Motor neuron (in vitro differentiated cells): ENCODE measurements around the gene ZNF2. TPM values are rescaled to one million over a fixed set of nuclear protein-coding genes. Genes with fewer than 3 reads are reported as not detected.
"Not testable (repeated sequence)": the region's sequence is repeated elsewhere in the genome, so short reads cannot be mapped to it uniquely, and the experiment has no call there.

Experiments used
- ATAC-seq, 8 experiments: fragments of 200-7000 bp; cut with Tn5 transposase; replicated peaks in 6 of 8; 2 replicates each; pipeline ENCODE4 v1.8.0; 2021; ENCODE audit warnings: mild to moderate bottlenecking in 8 of 8, moderate library complexity in 8 of 8
- H3K27ac ChIP-seq, 2 donors: fragments of 250-450 bp; sonication (Bioruptor Pico); 2 replicates each; pipeline ENCODE4 v1.9.0; 2021; ENCODE audit warnings: antibody characterized with exemption in 2 of 2, mild to moderate bottlenecking in 2 of 2, moderate library complexity in 1 of 2
- H3K4me1 ChIP-seq, 2 donors: fragments of 250-450 bp; sonication (Bioruptor Pico); replicated peaks in 1 of 2; 2 replicates each; pipeline ENCODE4 v1.6.1; 2021; ENCODE audit warnings: antibody characterized with exemption in 2 of 2, mild to moderate bottlenecking in 2 of 2, moderate library complexity in 1 of 2
- H3K4me3 ChIP-seq, 5 donors: fragments of 250-450 bp; sonication (Bioruptor Pico); 2 replicates each; pipeline ENCODE4 v1.9.0; 2021; ENCODE audit warnings: antibody characterized with exemption in 5 of 5, mild to moderate bottlenecking in 5 of 5, moderate library complexity in 4 of 5
- WGBS, 10 experiments: fragments of 450-650 bp; shearing (Covaris generic); methylation state at CpG; one replicate each; pipeline ENCODE4 v1.0.0; 2022; 5-methylcytosine and 5-hydroxymethylcytosine counted together
- in situ Hi-C, 9 experiments: fragments of 400-800 bp; cut with MboI; loops; one replicate each; pipeline ENCODE4 v1.15.0; 2021; ENCODE audit warnings: low sequenced_read_pairs in 9 of 9, low pct_unique_long_range_greater_than_20kb in 2 of 9; ENCODE audit not compliant: unreplicated experiment in 9 of 9
- total RNA-seq, 8 experiments: library from RNA; unstranded; fragments of 300-600 nt; gene quantifications; 2 replicates each; pipeline versions ENCODE4 v1.2.3 to v1.2.4, GENCODE V29; 2022

ZNF2 gene
- total RNA-seq, 8 experiments from 2014 or later = 3.8 to 8.1 (median 4.8) TPM

DNA sequence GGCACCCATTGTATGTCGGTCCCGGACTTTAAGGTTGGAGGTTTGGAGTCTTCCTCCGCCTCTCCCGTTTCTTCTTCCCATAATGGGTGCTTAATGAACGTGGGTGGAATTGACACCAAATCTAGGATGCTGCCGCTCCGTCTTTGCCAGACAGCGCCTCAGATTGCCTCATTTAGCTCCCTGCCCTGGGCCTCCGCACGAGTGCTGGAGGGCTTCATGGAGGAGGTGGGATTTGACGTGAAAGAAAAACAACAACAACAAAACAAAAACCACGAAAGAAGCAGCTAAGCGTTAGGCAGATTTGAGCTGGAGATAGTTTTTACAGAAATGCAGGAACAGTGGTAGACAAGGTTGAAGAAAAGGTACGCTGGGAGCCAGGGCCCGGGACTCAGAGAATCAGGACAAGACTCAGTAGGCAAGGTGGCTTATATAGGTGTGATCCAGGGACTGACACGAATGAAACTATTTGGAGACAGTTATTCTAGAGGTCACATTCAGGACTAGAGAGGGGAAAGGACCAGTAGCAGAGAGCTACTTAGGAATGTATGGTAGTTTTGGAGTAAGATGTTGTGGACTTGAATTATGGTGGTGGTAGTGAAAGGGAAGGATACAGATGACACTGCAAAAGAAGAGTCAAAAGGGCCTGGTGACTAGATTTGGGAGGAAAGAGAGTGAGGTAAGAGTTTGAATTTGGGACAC is 605 bp downstream of the ZNF2 start:
- ATAC-seq = peak in 4 of 8 experiments; percentile 13 to 31 (median 23)
- Histone ChIP-seq H3K4me3 (peak overlapping the region; percentile 71 to 98 (median 84)), H3K27ac (no peak overlapping the region), H3K4me1 (peaks cover 4 to 11% of the 10 kb centered on the region in 2 donors)
- 0 to 20% (median 13%) methylated on average over 1 to 14 of the region's 16 CpGs; no CpG with 5 or more reads in 2 of the 10 experiments for WGBS, 10 experiments
- in situ Hi-C loops = no loop called here

DNA sequence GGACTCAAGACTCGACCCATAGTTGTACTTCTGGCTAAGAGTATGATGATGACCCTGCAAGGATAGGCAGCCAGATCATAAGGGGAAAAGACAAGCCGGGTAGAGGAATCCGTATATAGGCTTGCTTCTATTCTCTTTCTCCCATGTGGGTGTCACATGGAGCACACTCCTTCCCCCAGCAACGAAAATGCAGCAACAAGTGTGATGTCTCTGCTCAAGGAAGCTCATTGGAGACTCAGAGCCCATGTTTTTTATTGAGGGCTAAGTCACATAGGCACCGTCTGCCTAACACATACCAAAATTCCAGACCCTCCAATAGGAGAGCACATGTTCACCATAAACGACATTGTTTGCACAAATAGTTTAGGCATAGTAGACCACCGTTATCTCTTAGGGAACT is 6.3 kb downstream of the ZNF2 start:
- WGBS, 10 experiments = 0 to 90% (median 66%) methylated on average over 1 to 6 of the region's 7 CpGs; no CpG with 5 or more reads in 1 of the 10 experiments
- ATAC-seq = peak in 2 of 8 experiments; percentile 55 to 81
- H3K27ac ChIP-seq = no peak overlapping the region
- H3K4me1 ChIP-seq = no peaks in the 10 kb centered on the region
- in situ Hi-C loops = no loop called here
- no peak overlapping the region for H3K4me3 ChIP-seq

DNA sequence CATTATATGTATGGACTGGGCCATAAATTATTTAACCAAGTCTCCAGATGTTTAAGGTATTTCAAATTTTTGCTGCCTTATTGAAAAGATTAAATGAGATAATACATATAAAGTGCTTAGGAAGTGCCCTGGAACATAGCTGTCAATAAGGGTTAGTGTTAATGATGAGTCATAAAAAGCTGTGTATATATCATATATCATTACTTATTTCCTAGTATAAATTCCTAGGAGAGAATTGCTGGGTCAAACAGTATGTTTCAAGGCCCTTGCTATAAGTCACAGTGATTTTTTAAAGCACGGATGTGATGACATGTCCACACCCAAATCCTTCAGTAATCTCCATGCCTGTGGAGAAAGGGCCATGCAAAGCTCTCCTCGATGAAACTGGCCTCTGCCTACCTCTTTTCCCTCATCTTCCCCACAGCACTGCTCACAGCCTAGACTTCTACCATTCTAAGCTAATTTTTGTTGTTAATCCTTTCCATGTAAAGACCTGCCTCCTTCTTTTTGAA is 8.5 kb downstream of the ZNF2 start:
- 81 to 92% (median 86%) methylated on average over 1 to 2 of the region's 2 CpGs; no CpG with 5 or more reads in 5 of the 10 experiments for WGBS, 10 experiments
- no peak overlapping the region for H3K4me3 ChIP-seq
- in situ Hi-C loops = no loop called here
- no peaks in the 10 kb centered on the region for H3K4me1 ChIP-seq
- H3K27ac ChIP-seq = no peak overlapping the region
- ATAC-seq = peak in 3 of 8 experiments; percentile 48 to 66 (median 56)

DNA sequence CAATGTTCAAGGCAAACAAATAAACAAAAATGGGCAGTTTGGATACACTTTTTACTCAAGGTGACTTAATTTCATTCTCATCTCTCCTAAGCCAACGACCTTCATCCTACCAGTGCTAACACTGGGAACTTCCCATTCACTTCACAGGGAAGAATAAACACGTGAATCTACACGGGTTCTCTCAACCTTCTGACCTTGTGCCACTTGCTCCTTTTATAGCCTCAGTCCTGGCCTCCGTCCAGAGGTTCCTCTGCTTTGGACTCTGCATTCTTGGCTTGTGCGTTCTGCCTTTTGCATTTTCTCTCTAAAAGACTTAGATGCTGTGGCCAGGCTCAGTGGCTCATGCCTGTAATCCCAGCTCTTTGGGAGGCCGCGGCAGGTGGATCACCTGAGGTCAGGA is 13.8 kb downstream of the ZNF2 start:
- no peak for ATAC-seq
- in situ Hi-C loops = loop anchor here in 1 of 9 experiments (25.0 kb wide), 1 partner anchor 133 kb away; no protein-coding TSS in a partner anchor
- Histone ChIP-seq H3K4me1 (no peaks in the 10 kb centered on the region), H3K4me3 (no peak overlapping the region), H3K27ac (no peak overlapping the region)
- WGBS, 10 experiments = 67 to 100% (median 91%) methylated on average over 2 to 7 of the region's 7 CpGs

DNA sequence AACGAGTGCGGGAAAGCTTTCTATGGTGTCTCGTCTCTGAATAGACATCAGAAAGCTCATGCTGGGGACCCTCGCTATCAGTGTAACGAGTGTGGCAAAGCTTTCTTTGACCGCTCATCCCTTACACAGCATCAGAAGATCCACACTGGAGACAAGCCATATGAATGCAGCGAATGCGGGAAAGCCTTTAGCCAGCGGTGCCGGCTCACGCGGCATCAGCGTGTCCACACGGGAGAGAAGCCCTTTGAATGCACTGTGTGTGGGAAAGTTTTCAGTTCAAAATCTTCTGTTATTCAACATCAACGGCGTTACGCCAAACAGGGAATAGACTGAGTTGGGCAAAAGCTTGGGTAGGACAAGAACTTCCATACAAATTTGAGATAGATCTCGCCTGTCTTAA is 16.2 kb downstream of the ZNF2 start:
- H3K4me3 ChIP-seq = no peak overlapping the region
- no peak overlapping the region for H3K27ac ChIP-seq
- 95 to 100% (median 97%) methylated on average over 4 to 17 of the region's 18 CpGs; no CpG with 5 or more reads in 2 of the 10 experiments for WGBS, 10 experiments
- H3K4me1 ChIP-seq = no peaks in the 10 kb centered on the region
- in situ Hi-C loops = loop anchor here in 1 of 9 experiments (25.0 kb wide), 1 partner anchor 131 kb away; no protein-coding TSS in a partner anchor
- no peak for ATAC-seq

DNA sequence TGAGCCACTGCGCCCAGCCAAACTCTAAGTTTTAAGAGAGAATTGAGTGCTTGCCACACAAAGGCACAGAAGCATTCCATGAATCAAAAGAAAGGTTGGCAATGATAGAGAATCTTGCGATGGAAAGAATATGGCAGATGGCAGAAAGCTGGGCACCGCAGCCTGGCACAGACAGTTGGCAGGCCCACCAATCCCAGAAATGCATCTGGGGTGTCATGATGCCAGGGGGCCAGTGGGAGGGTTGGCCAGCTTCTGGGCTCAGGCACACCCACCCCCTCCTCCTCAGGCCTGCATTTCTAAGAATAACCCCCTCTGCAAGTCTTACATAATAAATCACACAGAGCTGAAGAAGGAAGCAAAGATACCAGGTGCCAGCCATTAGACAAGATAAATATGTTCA is 19.6 kb downstream of the ZNF2 start:
- H3K27ac ChIP-seq = no peak overlapping the region
- in situ Hi-C loops = loop anchor here in 1 of 9 experiments (25.0 kb wide), 1 partner anchor 127 kb away; no protein-coding TSS in a partner anchor
- ATAC-seq = no peak
- no peak overlapping the region for H3K4me3 ChIP-seq
- H3K4me1 ChIP-seq = no peaks in the 10 kb centered on the region
- 83 to 100% (median 100%) methylated on average over 1 to 3 of the region's 3 CpGs; no CpG with 5 or more reads in 4 of the 10 experiments for WGBS, 10 experiments

DNA sequence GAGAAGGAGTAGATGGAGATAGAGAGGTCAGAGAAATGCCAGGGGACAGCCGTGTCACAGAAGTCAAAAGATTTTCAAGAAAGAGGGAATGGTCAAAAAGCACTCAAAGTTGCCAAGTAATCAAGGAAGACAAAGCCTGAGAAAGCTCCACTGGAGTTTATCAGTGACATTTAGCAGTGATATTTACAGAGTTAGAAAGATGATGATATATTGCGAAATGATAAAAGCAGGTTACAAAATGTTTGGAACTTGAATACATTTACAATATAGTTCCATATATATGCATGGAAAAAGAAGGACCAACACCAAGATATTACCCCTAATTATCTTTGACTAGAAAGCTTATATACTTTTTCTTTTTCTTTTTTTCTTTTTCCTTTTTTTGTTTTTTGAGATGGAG is 20.4 kb downstream of the ZNF2 start:
- H3K27ac ChIP-seq = no peak overlapping the region

DNA sequence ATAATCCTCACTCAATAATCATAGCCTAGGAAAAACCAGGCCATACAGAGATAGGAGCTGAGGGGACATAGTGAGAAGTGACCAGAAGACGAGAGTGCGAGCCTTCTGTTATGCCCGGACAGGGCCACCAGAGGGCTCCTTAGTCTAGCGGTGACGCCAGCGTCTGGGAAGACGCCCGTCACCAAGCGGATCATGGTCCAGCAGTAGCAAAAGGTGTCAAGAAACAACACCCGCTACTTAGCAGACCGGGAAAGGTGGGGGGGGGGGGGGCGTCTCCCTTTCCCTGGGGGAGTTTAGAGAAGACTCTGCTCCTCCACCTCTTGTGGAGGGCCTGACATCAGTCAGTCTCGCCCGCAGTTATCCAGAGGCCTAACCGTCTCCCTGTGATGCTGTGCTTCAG is 27.3 kb downstream of the ZNF2 start:
- WGBS, 10 experiments = no CpG with 5 or more reads among the region's 15 CpGs
- not testable (repeated sequence) for ATAC-seq, H3K27ac ChIP-seq, H3K4me1 ChIP-seq, H3K4me3 ChIP-seq
- in situ Hi-C loops = loop anchor here in 1 of 9 experiments (25.0 kb wide), 1 partner anchor 119 kb away; no protein-coding TSS in a partner anchor

More for the DNA sequence above, 20.4 kb downstream of the ZNF2 start:
- no peak overlapping the region for H3K4me3 ChIP-seq
- ATAC-seq = no peak
- WGBS, 10 experiments = 64 to 100% (median 84%) methylated on average over 1 to 2 of the region's 2 CpGs
- H3K4me1 ChIP-seq = no peaks in the 10 kb centered on the region
- in situ Hi-C loops = loop anchor here in 1 of 9 experiments (25.0 kb wide), 1 partner anchor 126 kb away; no protein-coding TSS in a partner anchor

DNA sequence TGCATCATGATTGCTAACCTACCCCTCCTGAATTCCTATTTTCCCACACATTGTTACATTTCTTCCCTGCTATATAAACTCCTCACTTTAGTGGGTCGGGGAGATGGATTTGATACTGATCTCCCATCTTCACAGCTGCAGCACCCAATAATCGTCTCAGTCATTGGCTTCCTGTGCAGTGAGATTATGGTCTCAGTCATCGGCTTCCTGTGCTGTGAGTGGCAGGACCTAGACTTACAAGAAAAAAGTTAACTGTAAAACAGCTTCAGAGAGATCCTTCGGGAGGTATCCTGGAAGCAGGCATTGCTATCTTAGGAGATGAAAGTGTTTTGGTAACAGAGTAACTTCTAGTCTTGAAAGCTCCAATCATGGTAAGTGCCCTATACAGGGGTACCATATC is 38.3 kb downstream of the ZNF2 start:
- in situ Hi-C loops = no loop called here
- no peak for ATAC-seq
- no peak overlapping the region for H3K27ac ChIP-seq
- WGBS, 10 experiments = 0 to 100% (median 83%) methylated on average over 1 to 4 of the region's 4 CpGs; no CpG with 5 or more reads in 1 of the 10 experiments
- no peak overlapping the region for H3K4me3 ChIP-seq
- peaks cover 8 to 15% of the 10 kb centered on the region in 2 donors for H3K4me1 ChIP-seq

DNA sequence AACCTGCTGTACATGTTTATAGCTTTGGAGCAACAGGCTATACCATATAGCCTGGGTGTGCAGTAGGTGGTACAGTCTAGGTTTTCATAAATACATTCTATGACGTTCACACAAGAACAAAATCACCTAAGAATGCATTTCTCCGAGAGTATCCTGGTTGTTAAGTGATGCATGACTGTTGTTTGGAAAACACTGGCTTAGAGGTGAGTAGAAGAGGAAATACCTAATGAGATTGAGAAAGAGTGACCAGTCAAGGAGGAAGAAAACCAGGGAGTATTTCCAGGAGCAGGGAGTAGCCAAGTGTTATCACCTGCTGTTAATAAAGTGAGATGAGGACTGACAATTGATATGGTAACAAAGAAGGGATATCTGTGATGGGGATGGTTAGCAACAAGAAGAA is 38.8 kb downstream of the ZNF2 start:
- peaks cover 8 to 15% of the 10 kb centered on the region in 2 donors for H3K4me1 ChIP-seq
- WGBS, 10 experiments = 56 to 100% (median 80%) methylated on average over 1 to 2 of the region's 2 CpGs; no CpG with 5 or more reads in 3 of the 10 experiments
- no peak for ATAC-seq
- in situ Hi-C loops = no loop called here
- no peak overlapping the region for H3K4me3 ChIP-seq
- H3K27ac ChIP-seq = no peak overlapping the region

DNA sequence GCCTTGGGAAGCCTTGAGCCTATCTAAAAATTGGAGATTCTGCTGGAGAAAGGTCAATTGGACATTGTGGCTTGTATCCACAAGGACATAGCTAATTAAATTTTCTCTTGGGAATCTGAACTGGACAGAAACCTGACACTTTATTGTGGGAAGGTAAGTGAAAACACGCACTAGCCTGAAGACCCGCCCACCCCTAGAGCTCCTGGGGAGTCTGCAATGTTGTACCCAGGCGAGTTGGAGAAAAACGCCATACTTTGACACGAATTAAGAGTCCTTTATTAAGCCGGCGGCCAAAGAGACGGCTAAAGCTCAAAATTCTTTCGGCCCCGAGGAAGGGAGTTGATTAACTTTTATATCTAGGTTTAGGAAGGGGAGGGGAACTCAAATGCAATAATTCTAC is 40.5 kb downstream of the ZNF2 start:
- H3K27ac ChIP-seq = no peak overlapping the region
- in situ Hi-C loops = no loop called here
- ATAC-seq = no peak
- 0 to 76% (median 13%) methylated on average over 3 to 10 of the region's 10 CpGs for WGBS, 10 experiments
- H3K4me1 ChIP-seq = peaks cover 8 to 15% of the 10 kb centered on the region in 2 donors
- H3K4me3 ChIP-seq = peak overlapping the region; percentile 56 to 85 (median 63)

DNA sequence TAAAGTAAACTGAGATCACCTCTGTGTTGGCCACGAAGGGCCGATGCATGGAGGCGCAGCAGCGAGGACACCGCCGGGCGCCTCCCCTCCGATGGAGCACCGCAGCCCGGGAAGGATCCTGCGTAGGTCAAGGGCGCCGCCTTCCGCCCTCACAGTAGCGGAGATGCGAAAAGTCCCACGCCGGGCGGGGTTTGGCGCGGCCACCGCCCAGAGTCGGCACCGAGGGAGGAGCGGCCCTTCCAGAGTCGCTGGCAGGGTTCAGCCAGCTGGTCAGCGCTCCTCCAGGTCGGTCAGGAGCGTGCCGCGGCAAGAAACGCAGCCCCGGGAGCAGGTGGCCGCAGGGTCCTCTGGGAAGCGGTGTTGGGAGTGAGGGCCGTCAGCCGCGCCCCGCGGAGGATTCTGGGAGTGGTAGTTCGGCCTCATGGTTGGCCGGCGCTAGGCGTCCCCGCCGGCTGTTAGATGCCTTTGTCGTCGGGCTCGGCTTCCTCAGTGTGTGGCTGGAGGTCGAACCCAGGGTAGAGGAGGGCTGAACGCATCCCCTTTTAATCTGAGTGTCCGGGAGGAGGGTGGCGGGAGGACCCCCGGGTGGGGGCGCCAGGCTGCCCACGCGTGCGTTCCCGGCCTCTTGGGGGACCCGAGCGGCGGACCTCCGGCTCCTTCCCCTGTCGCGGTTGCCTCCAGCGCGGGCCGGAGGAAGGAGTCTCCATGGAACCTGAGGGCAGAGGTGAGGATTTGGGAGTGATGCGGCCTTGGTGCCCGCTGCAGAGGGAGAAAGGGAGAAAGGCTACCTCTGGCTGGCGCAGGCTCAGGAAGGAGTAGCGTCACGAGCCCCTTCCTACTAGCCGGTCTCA is 41.7 kb downstream of the ZNF2 start, which contains the start of gene ZNF892:
Gene ZNF892 (plus strand): TSS at position 411 of the 851 bp plus-strand sequence. CDS start 295 bp downstream, at position 706.
- 0 to 3% (median 1%) methylated on average over 8 to 33 of the region's 74 CpGs; no CpG with 5 or more reads in 5 of the 10 experiments for WGBS, 10 experiments

More for the DNA sequence above, 41.7 kb downstream of the ZNF2 start, which contains the start of gene ZNF892:
- Histone ChIP-seq H3K27ac (peak within 1 kb of the TSS; percentile 70 to 74), H3K4me1 (peaks cover 8 to 15% of the 10 kb centered on the region in 2 donors), H3K4me3 (peak within 1 kb of the TSS; percentile 56 to 85 (median 63))
- in situ Hi-C loops = no loop called here
- ATAC-seq = peak; percentile 91 to 99 (median 98)
